ENCODE results near the gene STXBP2.
A peak's percentile ranks its signal among the peaks of the same experiment; 100 is the strongest.

Gene STXBP2

GRCh38 chr19:7674010-7675005 lies 37.4 kb downstream of the STXBP2 start:
- DNase-seq (ENCODE audit: low read depth, low spot score): peak; percentile 60

DNA sequence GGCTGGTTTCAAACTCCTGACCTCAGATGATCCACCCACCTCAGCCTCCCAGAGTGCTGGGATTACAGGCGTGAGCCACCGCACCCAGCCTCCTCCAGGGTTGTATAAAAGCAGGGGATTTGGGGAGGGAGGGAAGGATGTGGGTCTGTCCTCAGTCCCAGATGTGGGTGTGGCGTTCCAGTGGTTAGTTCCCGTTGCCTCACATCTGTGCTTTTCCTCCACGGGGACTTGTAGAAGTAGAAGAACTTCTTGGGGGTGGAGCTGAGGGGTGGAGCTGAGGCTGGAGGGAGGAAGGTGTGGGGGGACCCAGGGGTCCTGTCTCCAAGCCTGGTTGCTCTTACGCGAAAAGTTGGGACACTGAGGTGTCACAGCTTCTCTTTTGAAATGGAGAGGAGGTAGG lies 39.5 kb downstream of the STXBP2 start:
- H3K27ac ChIP-seq: no peak overlapping the region

More at GRCh38 chr19:7674010-7675005, 37.4 kb downstream of the STXBP2 start:
- Histone ChIP-seq H3K36me3 (ENCODE audit: insufficient read depth, low read length) (no peaks in the 10 kb centered on the region), H3K9ac (ENCODE audit: insufficient read length) (no peak overlapping the region), H3K4me3 (peak overlapping the region; percentile 65), H3K9me3 (ENCODE audit: low read depth, low read length) (no peaks in the 10 kb centered on the region; the same call in 1 of the 2 replicates), H3K27ac (no peak overlapping the region)
- TF ChIP-seq EZH2 (IDR thresholded peaks at IDR 0.05) (no peak), FOXP2 (optimal IDR thresholded peaks at IDR 0.05; ENCODE audit: control extremely low read depth, extremely low read length, insufficient read depth) (no peak), POLR2AphosphoS5 (IDR thresholded peaks at IDR 0.05; ENCODE audit: borderline replicate concordance, low read depth, low read length) (no peak)

GRCh38 chr19:7676854-7677253 lies 39.9 kb downstream of the STXBP2 start, which contains the start of gene MCEMP1:
TSS of gene MCEMP1 (plus strand) at chr19:7677090. CDS start at chr19:7677121, 31 bp downstream.
- Histone ChIP-seq H3K36me3 (ENCODE audit: insufficient read depth, low read length) (no peaks in the 10 kb centered on the region), H3K9ac (ENCODE audit: insufficient read length) (no peak within 1 kb of the TSS), H3K27ac (no peak within 1 kb of the TSS), H3K4me3 (peak within 1 kb of the TSS; percentile 59), H3K9me3 (ENCODE audit: low read depth, low read length) (no peaks in the 10 kb centered on the region; the same call in 1 of the 2 replicates)
- no peak for DNase-seq (ENCODE audit: low read depth, low spot score)
- TF ChIP-seq POLR2AphosphoS5 (IDR thresholded peaks at IDR 0.05; ENCODE audit: borderline replicate concordance, low read depth, low read length): no peak
- TF ChIP-seq FOXP2 (optimal IDR thresholded peaks at IDR 0.05; ENCODE audit: control extremely low read depth, extremely low read length, insufficient read depth): no peak

More for the DNA sequence above, 39.5 kb downstream of the STXBP2 start:
- peak overlapping the region; percentile 59 for H3K4me3 ChIP-seq
- H3K9me3 ChIP-seq (ENCODE audit: low read depth, low read length): no peaks in the 10 kb centered on the region; the same call in 1 of the 2 replicates
- no peak for DNase-seq (ENCODE audit: low read depth, low spot score)
- no peaks in the 10 kb centered on the region for H3K36me3 ChIP-seq (ENCODE audit: insufficient read depth, low read length)
- H3K9ac ChIP-seq (ENCODE audit: insufficient read length): no peak overlapping the region
- TF ChIP-seq POLR2AphosphoS5 (IDR thresholded peaks at IDR 0.05; ENCODE audit: borderline replicate concordance, low read depth, low read length): no peak
- TF ChIP-seq EZH2 (IDR thresholded peaks at IDR 0.05): no peak
- no peak for TF ChIP-seq FOXP2 (optimal IDR thresholded peaks at IDR 0.05; ENCODE audit: control extremely low read depth, extremely low read length, insufficient read depth)

GRCh38 chr19:7677669-7678311 lies 40.9 kb downstream of the STXBP2 start:
- H3K9me3 ChIP-seq (ENCODE audit: low read depth, low read length): no peaks in the 10 kb centered on the region; the same call in 1 of the 2 replicates
- no peak overlapping the region for H3K9ac ChIP-seq (ENCODE audit: insufficient read length)
- TF ChIP-seq FOXP2 (optimal IDR thresholded peaks at IDR 0.05; ENCODE audit: control extremely low read depth, extremely low read length, insufficient read depth) (no peak), EZH2 (IDR thresholded peaks at IDR 0.05) (no peak), POLR2AphosphoS5 (IDR thresholded peaks at IDR 0.05; ENCODE audit: borderline replicate concordance, low read depth, low read length) (no peak)
- H3K27ac ChIP-seq: no peak overlapping the region
- DNase-seq (ENCODE audit: low read depth, low spot score): no peak
- H3K36me3 ChIP-seq (ENCODE audit: insufficient read depth, low read length): peaks cover 4% of the 10 kb centered on the region; the same call in 1 of the 2 replicates
- H3K4me3 ChIP-seq: no peak overlapping the region

GRCh38 chr19:7678971-7679751 lies 42.3 kb downstream of the STXBP2 start:
- peaks cover 5% of the 10 kb centered on the region; the same call in 1 of the 2 replicates for H3K36me3 ChIP-seq (ENCODE audit: insufficient read depth, low read length)
- no peak for DNase-seq (ENCODE audit: low read depth, low spot score)
- no peak overlapping the region for H3K4me3 ChIP-seq
- H3K9me3 ChIP-seq (ENCODE audit: low read depth, low read length): no peaks in the 10 kb centered on the region; the same call in 1 of the 2 replicates
- H3K27ac ChIP-seq: no peak overlapping the region
- no peak overlapping the region for H3K9ac ChIP-seq (ENCODE audit: insufficient read length)
- TF ChIP-seq FOXP2 (optimal IDR thresholded peaks at IDR 0.05; ENCODE audit: control extremely low read depth, extremely low read length, insufficient read depth) (no peak), EZH2 (IDR thresholded peaks at IDR 0.05) (no peak), POLR2AphosphoS5 (IDR thresholded peaks at IDR 0.05; ENCODE audit: borderline replicate concordance, low read depth, low read length) (no peak)

DNA sequence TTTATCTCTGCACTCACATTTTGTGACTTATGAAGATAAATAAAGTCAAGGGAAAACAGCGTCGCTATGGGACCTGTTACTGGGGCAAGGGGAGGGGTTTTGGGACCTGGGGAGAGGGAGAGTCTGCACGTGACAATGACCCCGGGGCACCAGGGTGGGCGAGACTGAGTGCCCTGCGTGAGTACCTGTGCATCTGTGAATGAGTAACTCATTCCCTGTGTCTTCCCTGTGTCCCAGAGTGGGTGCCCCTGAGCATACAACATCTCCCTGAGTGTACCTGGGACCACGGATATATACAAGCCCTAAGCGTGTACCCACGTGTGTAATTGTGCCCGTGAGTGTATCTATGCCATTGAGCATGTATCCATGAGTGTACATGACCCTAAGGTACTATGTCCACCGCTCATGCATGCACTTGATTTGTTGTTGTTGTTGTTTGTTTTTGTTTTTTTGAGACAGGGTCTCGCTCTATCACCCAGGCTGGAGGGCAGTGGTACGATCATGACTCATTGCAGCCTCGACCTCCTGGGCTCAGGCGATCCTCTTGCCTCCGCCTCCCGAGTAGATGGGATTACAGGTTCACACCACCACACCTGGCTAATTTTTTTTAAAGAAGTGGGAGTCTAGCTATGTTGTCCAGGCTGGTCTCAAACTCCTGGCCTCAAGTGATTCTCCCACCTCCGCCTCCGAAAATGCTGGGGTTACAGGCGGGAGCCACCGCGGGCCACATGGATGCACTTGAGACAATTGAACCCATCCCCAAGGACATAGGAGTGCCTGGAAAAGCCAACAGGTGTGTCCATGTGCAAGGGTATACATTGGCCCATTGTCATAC lies 43.1 kb downstream of the STXBP2 start:
- DNase-seq (ENCODE audit: low read depth, low spot score): no peak
- Histone ChIP-seq H3K4me3 (peak overlapping the region; percentile 98), H3K27ac (no peak overlapping the region), H3K9me3 (ENCODE audit: low read depth, low read length) (no peaks in the 10 kb centered on the region), H3K36me3 (ENCODE audit: insufficient read depth, low read length) (peaks cover 5% of the 10 kb centered on the region; the same call in 1 of the 2 replicates), H3K9ac (ENCODE audit: insufficient read length) (no peak overlapping the region)
- TF ChIP-seq POLR2AphosphoS5 (IDR thresholded peaks at IDR 0.05; ENCODE audit: borderline replicate concordance, low read depth, low read length): no peak
- TF ChIP-seq EZH2 (IDR thresholded peaks at IDR 0.05): no peak
- TF ChIP-seq FOXP2 (optimal IDR thresholded peaks at IDR 0.05; ENCODE audit: control extremely low read depth, extremely low read length, insufficient read depth): no peak
